ENCODE data around the gene PTPA.
A peak's percentile ranks its signal among the peaks of the same experiment; 100 is the strongest.

Gene PTPA

GRCh38 chr9:129138476-129139232 lies 27.4 kb downstream of the PTPA start:
- DNase-seq (ENCODE audit: low spot score), result no peak

DNA sequence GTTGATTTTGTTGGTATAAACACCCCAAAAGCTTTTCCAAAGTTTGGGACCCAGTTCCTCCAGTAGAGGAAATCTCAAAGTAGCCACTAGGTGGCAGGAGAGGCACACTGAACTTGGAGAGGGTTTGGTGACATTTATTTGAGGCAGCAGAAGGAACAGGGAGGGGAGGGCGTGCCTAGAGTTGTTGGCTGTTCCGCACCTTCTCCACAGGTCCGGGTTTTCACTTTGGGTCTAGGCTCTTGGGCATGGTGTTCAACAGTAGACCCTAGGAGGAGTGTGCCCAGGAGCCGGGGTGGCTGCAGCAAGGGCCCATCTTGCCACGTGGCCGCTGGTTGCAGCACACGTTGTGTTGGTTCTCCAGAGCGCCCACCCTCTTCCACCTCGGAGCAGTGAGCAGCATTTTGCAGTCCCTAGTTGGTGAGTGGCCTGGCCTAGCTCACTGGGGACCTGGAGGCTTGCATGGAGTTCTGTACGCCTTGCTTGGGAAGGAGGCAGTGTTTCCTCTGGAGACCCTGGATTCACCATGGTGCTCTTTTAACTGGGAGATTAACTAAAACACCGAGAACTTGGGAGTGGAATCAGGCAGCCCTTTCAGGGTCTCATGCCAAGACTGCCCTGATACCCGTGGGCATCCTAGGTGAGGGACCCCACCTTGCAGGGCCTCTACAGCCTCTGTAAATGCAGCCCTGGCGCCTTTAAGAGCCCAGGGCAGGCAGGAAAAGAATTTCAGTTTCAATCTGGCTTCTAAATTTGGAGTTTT lies 28.2 kb downstream of the PTPA start:
- peak; percentile 81 for DNase-seq (ENCODE audit: low spot score)

GRCh38 chr9:129139993-129140396 lies 28.8 kb downstream of the PTPA start:
- DNase-seq (ENCODE audit: low spot score), result peak; percentile 84

DNA sequence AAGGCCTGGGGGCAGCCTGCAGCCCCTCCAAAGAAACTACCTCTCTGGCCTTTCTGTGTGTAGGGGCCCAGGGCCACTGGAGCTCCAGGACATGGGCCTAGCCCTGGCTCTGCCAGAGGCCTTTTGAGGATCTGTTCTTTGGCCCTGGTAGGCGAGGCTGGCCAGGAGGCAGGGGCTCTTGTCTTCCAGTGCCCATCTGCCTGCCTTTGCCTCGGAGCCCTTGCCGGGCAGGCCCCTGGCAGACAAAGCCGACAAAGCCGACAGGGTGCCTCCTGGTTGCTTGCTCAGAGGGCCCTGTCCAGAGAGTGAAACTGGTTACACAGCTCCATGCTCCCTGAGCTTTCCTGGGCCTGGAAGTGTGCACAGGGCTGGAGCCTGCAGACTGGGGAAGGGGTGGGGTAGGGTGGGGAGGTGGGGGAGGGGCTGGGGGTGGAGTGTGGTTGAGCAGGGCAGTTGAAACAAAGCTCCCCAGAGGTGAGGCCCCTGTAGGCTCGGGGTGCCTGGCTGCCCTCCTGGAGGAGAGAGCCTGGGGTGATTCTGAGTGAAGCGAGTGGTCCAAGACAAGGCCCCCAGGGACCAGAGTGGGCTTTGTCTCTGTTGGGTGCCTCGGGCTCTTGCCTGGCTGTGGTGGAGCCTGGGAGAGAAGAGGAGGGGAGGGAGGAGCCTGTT lies 29.3 kb downstream of the PTPA start:
- DNase-seq (ENCODE audit: low spot score), result no peak

GRCh38 chr9:129141066-129142041 lies 30.1 kb downstream of the PTPA start:
- DNase-seq (ENCODE audit: low spot score), result no peak

GRCh38 chr9:129142138-129142935 lies 31.1 kb downstream of the PTPA start:
- no peak for DNase-seq (ENCODE audit: low spot score)

- DNase-seq (ENCODE audit: low spot score), result peak; percentile 80
These were observed 32.1 kb downstream of the PTPA start for GRCh38 chr9:129143031-129143927.

DNA sequence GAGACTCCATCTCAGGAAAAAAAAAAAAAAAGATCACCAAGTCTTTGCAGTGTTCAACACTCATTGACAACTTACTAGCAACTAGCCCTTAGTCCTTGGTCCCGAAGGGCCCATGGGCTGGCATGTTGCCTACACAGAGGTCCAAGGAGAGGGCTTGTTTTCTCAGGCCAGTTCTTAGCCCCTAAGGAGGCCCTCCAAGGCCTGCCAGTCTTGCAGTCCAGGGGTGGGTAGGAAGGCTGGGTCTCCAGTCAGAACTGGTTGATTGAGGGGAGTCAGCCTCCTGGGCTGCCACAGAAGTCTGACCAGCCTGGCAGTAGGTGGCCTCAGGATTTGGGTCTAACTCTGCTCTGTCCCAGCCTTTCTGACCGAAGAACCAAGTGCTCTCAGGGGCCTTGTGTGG lies 34.1 kb downstream of the PTPA start:
- no peak for DNase-seq (ENCODE audit: low spot score)

DNA sequence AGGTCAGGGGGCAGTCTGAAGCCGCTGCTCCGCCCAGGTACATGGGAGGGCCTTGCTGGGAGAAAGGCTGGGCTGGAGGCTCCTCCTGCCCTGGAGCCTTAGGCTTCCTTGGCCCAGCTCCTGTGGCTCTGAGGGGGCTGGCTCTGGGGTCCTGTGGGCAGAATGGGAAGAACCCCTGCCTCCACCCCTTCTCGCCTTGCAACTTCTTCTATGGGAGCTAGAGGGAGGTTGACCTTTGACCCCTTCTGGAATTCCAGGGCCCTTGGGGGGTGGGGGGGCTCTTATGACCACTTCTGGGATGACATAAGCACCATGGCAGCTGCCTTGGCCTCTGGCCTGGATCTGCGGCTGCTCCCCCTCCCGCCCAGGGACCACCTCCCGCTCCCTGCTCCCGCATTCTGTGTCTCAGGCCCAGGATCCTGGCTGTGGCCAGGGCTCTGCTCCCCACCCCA lies 34.7 kb downstream of the PTPA start:
- peak; percentile 90 for DNase-seq (ENCODE audit: low spot score)

DNA sequence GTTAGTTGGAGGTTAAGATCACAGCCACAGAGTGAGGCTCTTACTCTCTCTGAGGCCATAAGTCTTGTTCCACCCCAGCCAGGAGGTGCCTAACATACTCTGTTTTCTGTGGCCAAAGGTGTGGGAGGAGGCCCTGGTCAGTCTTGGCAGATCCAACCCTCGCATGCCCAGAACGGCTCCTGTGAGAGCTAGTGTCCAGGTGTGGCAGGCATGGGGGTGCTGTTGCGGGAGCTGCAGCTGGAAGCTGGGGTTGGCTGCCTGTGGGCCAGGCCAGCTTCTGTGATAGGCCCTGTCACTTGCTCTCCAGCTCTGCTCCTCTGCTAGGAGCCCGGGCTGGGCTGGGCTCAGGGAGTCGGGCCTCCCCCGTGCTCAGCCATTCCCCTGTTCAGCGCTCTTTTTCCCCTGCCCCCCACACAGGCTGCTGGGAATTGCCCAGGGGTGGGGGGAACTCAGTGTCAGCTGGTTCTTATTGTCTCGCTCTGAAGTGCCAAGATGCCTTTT lies 35.3 kb downstream of the PTPA start:
- no peak for DNase-seq (ENCODE audit: low spot score)

- DNase-seq (ENCODE audit: low spot score), result no peak
These were observed 37.4 kb downstream of the PTPA start for GRCh38 chr9:129148463-129149204.

- DNase-seq (ENCODE audit: low spot score), result no peak
These were observed 38.2 kb downstream of the PTPA start for GRCh38 chr9:129149442-129149841.

GRCh38 chr9:129150122-129150521 lies 38.9 kb downstream of the PTPA start:
- no peak for DNase-seq (ENCODE audit: low spot score)

DNA sequence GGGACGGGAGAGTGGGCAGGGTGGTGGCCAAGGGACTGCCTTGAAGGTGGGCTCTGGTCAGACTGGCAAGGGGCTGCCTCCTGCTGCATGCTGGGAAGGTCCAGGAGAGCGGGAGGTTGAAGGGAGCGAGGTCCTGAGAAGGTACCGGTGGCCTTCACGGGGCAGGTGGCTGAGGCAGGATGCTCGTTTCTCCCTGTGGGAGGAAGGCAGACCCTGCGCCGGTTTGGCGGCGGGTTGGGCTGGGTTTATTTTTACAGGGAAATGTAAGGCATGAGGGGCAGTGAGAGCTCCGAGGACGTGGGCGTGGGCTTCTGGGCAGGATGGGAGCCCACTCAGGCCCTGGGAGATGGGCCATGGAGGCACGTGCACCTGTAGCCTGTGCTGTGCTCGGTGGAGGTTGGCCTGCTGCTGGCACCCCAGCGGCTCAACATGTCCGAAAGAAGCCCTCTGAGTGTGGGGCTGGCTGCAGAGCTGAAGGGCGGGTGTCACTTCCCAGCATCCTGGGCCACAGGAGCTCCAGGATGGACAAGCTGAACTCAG lies 39.5 kb downstream of the PTPA start:
- no peak for DNase-seq (ENCODE audit: low spot score)

DNA sequence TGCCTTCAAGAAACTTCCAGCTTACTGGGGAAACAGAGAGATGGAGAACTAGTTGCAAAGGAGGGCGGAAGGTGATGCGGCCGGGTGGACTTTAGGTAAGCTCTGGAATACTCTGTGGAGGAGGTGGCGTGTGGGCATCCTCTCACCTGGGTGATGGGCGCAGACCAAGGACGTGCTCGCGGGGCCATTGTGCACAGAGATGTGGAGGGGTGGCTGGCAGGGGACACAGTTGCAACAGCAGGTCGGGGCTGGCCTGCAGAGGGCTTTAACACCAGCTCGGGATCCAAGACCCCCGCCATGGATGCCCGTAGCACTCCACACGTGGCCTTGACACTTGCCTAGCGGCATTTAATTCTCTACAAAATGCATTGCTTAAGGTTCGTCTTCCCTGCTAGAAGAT lies 40.3 kb downstream of the PTPA start:
- no peak for DNase-seq (ENCODE audit: low spot score)

DNA sequence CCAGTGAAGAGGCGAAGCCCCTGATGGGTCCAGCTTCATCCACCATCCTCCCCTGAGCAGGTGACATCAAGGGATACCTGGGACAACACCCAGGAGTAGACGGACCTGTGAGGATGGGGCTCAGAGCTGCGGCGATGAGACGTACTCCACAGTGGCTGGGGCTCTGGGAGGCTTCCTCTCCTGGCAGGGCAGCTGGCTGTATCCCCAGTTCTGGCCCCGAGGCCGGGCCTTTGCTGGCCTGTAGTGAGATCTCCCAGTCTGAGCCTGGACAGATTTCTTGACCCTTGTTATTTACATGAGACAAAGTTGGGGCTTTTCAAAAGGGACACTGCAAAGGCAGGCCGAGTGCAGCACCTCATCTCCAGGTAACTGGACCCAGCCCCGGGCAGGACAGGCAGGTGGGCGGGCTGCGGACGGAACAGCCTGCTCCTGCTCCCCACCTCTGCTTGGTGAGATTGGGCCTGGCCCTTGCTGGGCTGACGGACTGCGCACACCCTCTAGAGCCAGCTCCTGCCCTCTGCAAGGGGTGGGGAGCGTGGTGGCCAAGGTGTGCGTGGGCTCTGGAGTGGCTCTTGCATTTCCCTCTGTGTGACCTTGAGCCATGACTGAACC lies 43.8 kb downstream of the PTPA start:
- DNase-seq (ENCODE audit: low spot score), result no peak

- DNase-seq (ENCODE audit: low spot score), result no peak
These were observed 44.9 kb downstream of the PTPA start for GRCh38 chr9:129156163-129156562.
